SIG-M5 treated with dmso at 0.1 percent for 504 hours (cell line): ENCODE results near the gene CLCNKA.
"Not testable (repeated sequence)": the region's sequence is repeated elsewhere in the genome, so short reads cannot be mapped to it uniquely, and the experiment has no call there.

Source experiments
- DNase-seq: peaks from one replicate; lab custom pipeline; 2025; ENCODE audit not compliant: unreplicated experiment; lab: John Stamatoyannopoulos, UW

Gene CLCNKA

GRCh38 chr1:16041200-16041599 lies 19.4 kb downstream of the CLCNKA start:
- no peak for DNase-seq

- DNase-seq: no peak
Observed at GRCh38 chr1:16042096-16042495, 20.3 kb downstream of the CLCNKA start.

- DNase-seq: not testable (repeated sequence)
Observed at GRCh38 chr1:16042654-16043053, 20.8 kb downstream of the CLCNKA start.

GRCh38 chr1:16043521-16043920 lies 21.7 kb downstream of the CLCNKA start, which contains the start of gene CLCNKB:
CLCNKB (plus strand) TSS chr1:16043782; CDS start chr1:16044493, 711 bp downstream.
- no peak for DNase-seq

- DNase-seq: no peak
Observed at GRCh38 chr1:16043950-16044349, 22.1 kb downstream of the CLCNKA start.

GRCh38 chr1:16046842-16047241 lies 25.0 kb downstream of the CLCNKA start:
- no peak for DNase-seq

GRCh38 chr1:16047791-16048475 lies 26.1 kb downstream of the CLCNKA start:
- DNase-seq: no peak

- DNase-seq: no peak
Observed at GRCh38 chr1:16048573-16049189, 26.8 kb downstream of the CLCNKA start.

- DNase-seq: no peak
Observed at GRCh38 chr1:16050328-16050727, 28.5 kb downstream of the CLCNKA start.

GRCh38 chr1:16051039-16051438 lies 29.2 kb downstream of the CLCNKA start:
- no peak for DNase-seq

- not testable (repeated sequence) for DNase-seq
Observed at GRCh38 chr1:16051949-16052348, 30.1 kb downstream of the CLCNKA start.

GRCh38 chr1:16053781-16054502 lies 32.1 kb downstream of the CLCNKA start:
- no peak for DNase-seq

GRCh38 chr1:16054598-16055540 lies 33.0 kb downstream of the CLCNKA start:
- no peak for DNase-seq

- peak; percentile 50 for DNase-seq
Observed at GRCh38 chr1:16055613-16056520, 34.0 kb downstream of the CLCNKA start.

GRCh38 chr1:16056521-16056912 lies 34.7 kb downstream of the CLCNKA start:
- DNase-seq: not testable (repeated sequence)

- not testable (repeated sequence) for DNase-seq
Observed at GRCh38 chr1:16057314-16057915, 35.6 kb downstream of the CLCNKA start.

- DNase-seq: not testable (repeated sequence)
Observed at GRCh38 chr1:16058394-16059120, 36.7 kb downstream of the CLCNKA start.

- no peak for DNase-seq
Observed at GRCh38 chr1:16061266-16061665, 39.4 kb downstream of the CLCNKA start.
